ENCODE results near the gene PDZRN3. TPM values are rescaled to one million over a fixed set of nuclear protein-coding genes. Genes with fewer than 3 reads are reported as not detected.

The PDZRN3 gene
- polyA plus RNA-seq, 2 of the 4 experiments (the other 2 are of a cell fraction): not detected

DNA sequence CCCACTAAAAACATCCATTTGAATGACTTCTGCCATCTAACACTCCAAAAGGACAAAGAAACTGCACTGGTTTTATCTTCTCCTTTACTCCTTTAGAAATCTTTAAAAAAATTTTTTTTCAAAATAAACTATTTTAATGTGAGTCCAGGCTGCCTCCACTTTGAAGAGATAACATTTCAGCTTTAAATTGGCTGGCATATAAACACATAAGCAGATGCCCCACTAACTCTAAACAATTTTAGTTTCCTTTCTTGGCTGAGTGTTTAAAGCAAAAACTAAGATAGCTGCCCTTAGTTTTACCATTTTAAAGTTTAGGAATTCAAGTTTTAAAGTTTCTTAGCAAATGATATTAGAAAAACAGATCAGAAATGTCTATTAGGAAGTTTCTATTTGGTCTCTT, 39.9 kb downstream of the PDZRN3 start:
- Histone ChIP-seq H3K27ac (no peak overlapping the region), H3K4me1 (no peaks in the 10 kb centered on the region), H3K4me2 (no peak overlapping the region), H3K9me3 (no peaks in the 10 kb centered on the region), H3K4me3 (no peak overlapping the region)
- ChIA-PET POLR2A (no interaction called here), CTCF (no interaction called here)
- ATAC-seq (no peak), DNase-seq (ENCODE audit: low read depth in 1 of 2, low spot score in 1 of 2) (no peak), FAIRE-seq (no peak)
- TF ChIP-seq RCOR1 (IDR thresholded peaks at IDR 0.05; ENCODE audit: low read depth, low read length): no peak
- TF ChIP-seq RNF2 (IDR thresholded peaks at IDR 0.05; ENCODE audit: borderline replicate concordance, low read depth): no peak
- no peak for TF ChIP-seq NFE2L2 (conservative IDR thresholded peaks at IDR 0.05; ENCODE audit: low read length)
- TF ChIP-seq FOSB (CRISPR knock-in tag; IDR thresholded peaks at IDR 0.05): no peak
- TF ChIP-seq HOXA7 (CRISPR knock-in tag; IDR thresholded peaks at IDR 0.05): no peak
- TF ChIP-seq HOXB13 (CRISPR knock-in tag; IDR thresholded peaks at IDR 0.05; ENCODE audit: low read depth): no peak
- TF ChIP-seq RFX5 (IDR thresholded peaks at IDR 0.05): no peak
- no peak for TF ChIP-seq ZFP36 (IDR thresholded peaks at IDR 0.05; ENCODE audit: borderline replicate concordance, partially characterized antibody)
- no peak for TF ChIP-seq EHMT2 (IDR thresholded peaks at IDR 0.05; ENCODE audit: low read depth)
- no peak for TF ChIP-seq TP53 (CRISPR knock-in tag; IDR thresholded peaks at IDR 0.05)
- no peak for TF ChIP-seq CEBPB (IDR thresholded peaks at IDR 0.05)
- TF ChIP-seq SMC3 (IDR thresholded peaks at IDR 0.05): no peak
- TF ChIP-seq POLR2A (IDR thresholded peaks at IDR 0.05; ENCODE audit: low read length): no peak

GRCh38 chr3:73582535-73582934, 42.2 kb downstream of the PDZRN3 start:
- H3K4me3 ChIP-seq: no peak overlapping the region
- H3K4me2 ChIP-seq: no peak overlapping the region
- ChIA-PET CTCF (no interaction called here), POLR2A (no interaction called here)
- no peak for DNase-seq (ENCODE audit: low read depth in 1 of 2, low spot score in 1 of 2)
- no peak for TF ChIP-seq EP300 (IDR thresholded peaks at IDR 0.05)
- no peaks in the 10 kb centered on the region for H3K4me1 ChIP-seq
- H3K9me3 ChIP-seq: no peaks in the 10 kb centered on the region
- ATAC-seq: no peak
- H3K27ac ChIP-seq: no peak overlapping the region
- WGBS (ENCODE audit: missing lambda C conversion rate): 1% methylated on average over 4 of the region's 4 CpGs
- no peak for FAIRE-seq

- no peak overlapping the region for H3K27ac ChIP-seq
- no peak for FAIRE-seq
- H3K4me2 ChIP-seq: no peak overlapping the region
- CTCF ChIA-PET: no interaction called here
- no peaks in the 10 kb centered on the region for H3K4me1 ChIP-seq
- no peak for DNase-seq (ENCODE audit: low read depth in 1 of 2, low spot score in 1 of 2)
- H3K4me3 ChIP-seq: no peak overlapping the region
- no peaks in the 10 kb centered on the region for H3K9me3 ChIP-seq
- 8% methylated on average over 2 of the region's 2 CpGs for WGBS (ENCODE audit: missing lambda C conversion rate)
- POLR2A ChIA-PET: no interaction called here
- TF ChIP-seq JUN (IDR thresholded peaks at IDR 0.05) (no peak), CHD2 (IDR thresholded peaks at IDR 0.05; ENCODE audit: low read length, partially characterized antibody) (no peak), RNF2 (IDR thresholded peaks at IDR 0.05; ENCODE audit: borderline replicate concordance, low read depth) (no peak), CHD4 (IDR thresholded peaks at IDR 0.05; ENCODE audit: borderline replicate concordance) (no peak), HDAC2 (IDR thresholded peaks at IDR 0.05) (no peak), BHLHE40 (IDR thresholded peaks at IDR 0.05; ENCODE audit: low read depth, low read length) (no peak), ESRRA (IDR thresholded peaks at IDR 0.05; ENCODE audit: borderline replicate concordance, low read length) (no peak), KDM1A (IDR thresholded peaks at IDR 0.05; ENCODE audit: low read depth) (no peak), ZSCAN20 (CRISPR knock-in tag; IDR thresholded peaks at IDR 0.05) (no peak), SMC3 (IDR thresholded peaks at IDR 0.05) (no peak), GATA3 (IDR thresholded peaks at IDR 0.05; ENCODE audit: borderline replicate concordance) (no peak), EP300 (IDR thresholded peaks at IDR 0.05) (no peak), E2F6 (IDR thresholded peaks at IDR 0.05; ENCODE audit: borderline replicate concordance, low read depth) (no peak), HEYL (CRISPR knock-in tag; IDR thresholded peaks at IDR 0.05) (no peak), HOXB5 (CRISPR knock-in tag; IDR thresholded peaks at IDR 0.05) (no peak), MAZ (IDR thresholded peaks at IDR 0.05; ENCODE audit: borderline replicate concordance, low read depth, low read length) (no peak)
- TF ChIP-seq, protein P1, sequence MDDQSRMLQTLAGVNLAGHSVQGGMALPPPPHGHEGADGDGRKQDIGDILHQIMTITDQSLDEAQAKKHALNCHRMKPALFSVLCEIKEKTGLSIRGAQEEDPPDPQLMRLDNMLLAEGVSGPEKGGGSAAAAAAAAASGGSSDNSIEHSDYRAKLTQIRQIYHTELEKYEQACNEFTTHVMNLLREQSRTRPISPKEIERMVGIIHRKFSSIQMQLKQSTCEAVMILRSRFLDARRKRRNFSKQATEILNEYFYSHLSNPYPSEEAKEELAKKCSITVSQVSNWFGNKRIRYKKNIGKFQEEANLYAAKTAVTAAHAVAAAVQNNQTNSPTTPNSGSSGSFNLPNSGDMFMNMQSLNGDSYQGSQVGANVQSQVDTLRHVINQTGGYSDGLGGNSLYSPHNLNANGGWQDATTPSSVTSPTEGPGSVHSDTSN (IDR thresholded peaks at IDR 0.05): no peak
- TF ChIP-seq, protein P2, sequence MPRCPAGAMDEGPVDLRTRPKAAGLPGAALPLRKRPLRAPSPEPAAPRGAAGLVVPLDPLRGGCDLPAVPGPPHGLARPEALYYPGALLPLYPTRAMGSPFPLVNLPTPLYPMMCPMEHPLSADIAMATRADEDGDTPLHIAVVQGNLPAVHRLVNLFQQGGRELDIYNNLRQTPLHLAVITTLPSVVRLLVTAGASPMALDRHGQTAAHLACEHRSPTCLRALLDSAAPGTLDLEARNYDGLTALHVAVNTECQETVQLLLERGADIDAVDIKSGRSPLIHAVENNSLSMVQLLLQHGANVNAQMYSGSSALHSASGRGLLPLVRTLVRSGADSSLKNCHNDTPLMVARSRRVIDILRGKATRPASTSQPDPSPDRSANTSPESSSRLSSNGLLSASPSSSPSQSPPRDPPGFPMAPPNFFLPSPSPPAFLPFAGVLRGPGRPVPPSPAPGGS (IDR thresholded peaks at IDR 0.05): no peak
- ATAC-seq: no peak
Measured at GRCh38 chr3:73581134-73581846, 43.5 kb downstream of the PDZRN3 start.
